HFF-Myc (cell line): ENCODE data around the gene CTPS1.

Experiments used
- DNase-seq: peaks from one replicate; pipeline ENCODE4 v3.0.0-alpha.2; 2011; ENCODE audit warnings: low read depth; ENCODE audit errors: extremely low read depth
- H3K4me3 ChIP-seq: replicated peaks from 2 replicates; pipeline ENCODE4 v1.5.1; 2011; ENCODE audit warnings: low read depth, mild to moderate bottlenecking, control low read depth, low read length
- CTCF ChIP-seq: IDR thresholded peaks from 2 replicates; pipeline ENCODE4 v1.5.1; 2012; ENCODE audit warnings: mild to moderate bottlenecking, low read depth, low read length, control low read depth; ENCODE audit errors: missing control alignments

Gene CTPS1

GRCh38 chr1:41020654-41021053, 41.2 kb downstream of the CTPS1 start:
- no peak overlapping the region for H3K4me3 ChIP-seq

DNA sequence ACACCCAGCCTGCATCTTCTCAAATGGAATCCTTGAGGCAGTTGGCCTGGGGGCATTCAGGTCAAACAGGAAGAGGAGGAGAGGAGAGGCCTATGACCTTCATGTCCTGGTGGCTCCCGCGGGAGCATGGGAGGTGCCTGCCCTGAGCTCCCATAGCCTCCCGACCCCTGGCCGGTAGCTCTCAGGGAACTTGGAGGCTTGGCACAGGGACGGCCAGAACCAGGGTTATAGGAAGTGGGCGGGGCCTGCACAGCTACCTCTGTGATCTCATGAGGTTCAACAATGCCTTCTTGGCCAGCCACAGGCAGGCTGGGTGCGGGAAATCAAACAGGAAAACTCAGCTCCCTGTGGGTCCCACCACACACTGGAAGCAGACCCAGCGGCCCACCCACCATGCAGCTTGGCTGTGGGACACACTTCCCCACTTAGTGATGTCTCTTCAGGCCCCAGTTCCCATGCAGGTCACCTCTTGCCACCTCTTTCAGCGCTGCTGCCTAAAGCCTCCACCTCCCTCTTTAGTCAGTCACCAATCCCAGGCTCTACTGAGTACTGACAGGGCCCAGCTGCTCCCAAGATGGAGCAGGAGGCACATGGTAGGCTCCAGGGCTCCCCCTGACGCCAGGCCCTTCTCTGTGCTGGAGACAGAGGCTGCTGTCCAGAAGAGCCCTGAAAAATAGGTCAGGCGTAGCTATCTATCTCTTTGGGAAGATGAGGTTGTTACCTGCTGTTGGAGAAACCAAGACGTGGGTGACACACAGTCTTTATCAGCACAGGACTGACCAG, 42.2 kb downstream of the CTPS1 start, which contains the start of gene SLFNL1:
Gene SLFNL1 (minus strand): TSS at position 200 of the 783 bp plus-strand sequence. CDS start 1,065 bp downstream, outside the sequence.
- TF ChIP-seq CTCF, result peak; percentile 15
- no peak within 1 kb of the TSS for H3K4me3 ChIP-seq
- no peak for DNase-seq

More at GRCh38 chr1:41020654-41021053, 41.2 kb downstream of the CTPS1 start:
- TF ChIP-seq CTCF, result no peak
- DNase-seq, result no peak

DNA sequence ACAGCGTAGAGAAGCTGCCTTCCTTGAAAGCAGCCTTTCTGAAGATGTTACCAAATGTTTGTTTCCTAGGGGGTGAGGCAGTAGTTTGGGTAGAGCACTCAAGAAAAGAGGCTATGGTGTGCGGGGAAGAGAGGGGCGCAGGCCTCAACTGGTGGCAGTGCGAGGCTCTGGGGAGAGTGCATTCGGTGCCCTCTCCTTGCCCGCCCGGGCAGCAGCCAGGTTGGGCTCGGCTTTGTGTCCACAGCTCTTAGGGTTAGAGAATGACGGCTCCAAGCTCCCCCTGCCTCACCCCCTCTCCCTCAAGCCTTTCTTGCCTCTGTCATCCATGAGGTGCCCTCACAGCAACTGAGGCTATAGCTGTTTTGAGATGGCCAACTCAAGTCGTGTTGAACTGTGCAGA, 42.9 kb downstream of the CTPS1 start:
- TF ChIP-seq CTCF, result no peak
- DNase-seq, result no peak
- H3K4me3 ChIP-seq, result no peak overlapping the region

DNA sequence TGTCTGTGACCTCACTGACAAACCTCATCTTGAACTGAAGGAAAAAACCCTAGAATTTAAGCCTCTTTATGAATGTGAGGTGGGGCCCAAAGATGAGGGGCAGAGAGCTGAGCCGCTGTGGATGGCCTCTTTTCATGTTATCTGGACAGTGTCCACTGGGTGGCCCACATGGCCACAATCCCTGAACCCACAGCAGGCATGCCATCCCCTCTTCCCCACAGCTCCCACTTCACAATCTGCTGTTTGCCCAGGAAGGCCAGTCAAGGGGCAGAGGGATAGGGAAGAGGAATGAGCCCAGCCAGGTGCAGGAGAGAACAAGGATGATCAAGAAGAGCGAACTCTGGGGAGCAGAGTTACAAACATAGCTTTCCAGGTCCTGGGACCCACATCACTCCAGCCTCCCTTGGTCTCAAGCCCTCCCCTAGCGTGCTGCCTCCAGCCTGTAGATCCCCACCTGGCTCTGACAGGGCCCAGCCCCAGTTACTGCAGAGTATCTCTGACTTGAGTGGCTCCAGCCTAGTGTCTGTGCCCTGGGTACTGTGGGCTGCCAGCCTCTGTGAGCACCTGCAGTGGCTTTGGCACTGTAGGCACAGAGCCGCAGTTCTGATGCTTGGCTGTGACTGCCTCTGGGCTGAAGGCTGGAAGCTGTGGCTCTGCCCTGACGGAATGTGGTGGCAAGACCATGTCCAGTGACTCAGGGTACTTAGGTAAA, 43.9 kb downstream of the CTPS1 start:
- DNase-seq, result no peak
- H3K4me3 ChIP-seq, result no peak overlapping the region
- peak; percentile 35 for TF ChIP-seq CTCF

GRCh38 chr1:41024953-41025352, 45.5 kb downstream of the CTPS1 start:
- TF ChIP-seq CTCF, result no peak
- no peak for DNase-seq
- H3K4me3 ChIP-seq, result no peak overlapping the region

DNA sequence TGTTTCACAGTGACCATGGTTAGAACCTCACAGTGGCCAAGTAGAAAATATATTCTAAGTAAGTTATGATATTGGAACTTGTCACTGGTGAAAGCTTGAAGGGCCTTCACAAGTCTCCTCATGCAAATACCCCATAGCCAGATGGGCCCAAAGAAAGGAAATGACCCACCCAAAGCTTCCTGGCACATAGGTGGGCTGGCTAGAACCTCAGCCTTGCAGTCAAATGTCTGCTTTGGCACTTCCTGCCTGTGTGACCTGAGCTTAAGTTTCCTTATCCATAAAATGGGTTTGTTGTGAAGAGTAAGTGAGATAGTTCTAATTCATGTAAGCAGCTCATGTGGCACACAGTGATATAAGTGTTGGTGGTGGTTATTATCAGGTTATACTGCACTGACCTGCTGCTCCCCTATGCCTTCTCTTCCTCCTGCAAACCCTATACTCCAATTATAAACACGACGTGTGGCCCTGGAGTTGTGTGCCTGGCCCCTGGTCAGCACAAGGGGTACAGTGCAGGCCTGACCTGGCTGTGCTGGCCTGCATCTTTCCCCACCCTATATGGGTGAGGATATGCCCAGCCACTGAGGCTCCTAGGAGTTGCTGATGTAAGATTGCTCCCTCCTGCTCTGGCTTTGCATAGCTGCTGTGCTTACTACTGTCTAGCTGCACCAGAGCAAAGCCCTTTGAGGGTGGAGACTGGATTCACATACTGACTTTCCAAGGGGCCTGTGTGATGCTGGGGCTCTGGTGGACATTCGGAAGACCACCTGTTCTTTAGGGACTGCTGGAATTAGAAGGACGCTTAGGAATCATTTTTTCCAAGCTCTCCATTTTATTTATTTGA, 46.7 kb downstream of the CTPS1 start:
- no peak overlapping the region for H3K4me3 ChIP-seq
- DNase-seq, result no peak
- no peak for TF ChIP-seq CTCF
